ENCODE data around the gene SETX. TPM values are rescaled to one million over a fixed set of nuclear protein-coding genes. Genes with fewer than 3 reads are reported as not detected.

Gene SETX
- total and polyA plus RNA-seq, 12 donors: 16.9 to 35.1 (median 27.4) TPM

- WGBS, 2 donors: 97% methylated on average over 6 of the region's 6 CpGs
- no peak overlapping the region for H3K4me3 ChIP-seq
- ATAC-seq (no peak), DNase-seq (no peak)
- H3K36me3 ChIP-seq: peaks cover 0 to 100% (median 41%) of the 10 kb centered on the region in 9 donors
- peaks cover 0 to 4% (median 0%) of the 10 kb centered on the region in 9 donors for H3K4me1 ChIP-seq
- H3K27me3 ChIP-seq: no peaks in the 10 kb centered on the region
- TF ChIP-seq CTCF (IDR thresholded peaks at IDR 0.05): no peak
- intact Hi-C loops (cut with DNase I): no loop called here
- no peak overlapping the region for H3K27ac ChIP-seq
- H3K9me3 ChIP-seq: no peaks in the 10 kb centered on the region
Observed at GRCh38 chr9:132301521-132301920, 53.3 kb downstream of the SETX start.

GRCh38 chr9:132299221-132299620 lies 55.6 kb downstream of the SETX start:
- TF ChIP-seq CTCF (IDR thresholded peaks at IDR 0.05): no peak
- no peak for DNase-seq

GRCh38 chr9:132295181-132295580 lies 59.6 kb downstream of the SETX start:
- no peak for TF ChIP-seq CTCF (IDR thresholded peaks at IDR 0.05)
- Histone ChIP-seq H3K27ac (no peak overlapping the region), H3K27me3 (no peaks in the 10 kb centered on the region), H3K4me3 (no peak overlapping the region), H3K4me1 (peaks cover 0 to 4% (median 0%) of the 10 kb centered on the region in 9 donors), H3K9me3 (no peaks in the 10 kb centered on the region), H3K36me3 (peaks cover 0 to 100% (median 43%) of the 10 kb centered on the region in 9 donors)
- 95 to 97% methylated on average over 2 of the region's 2 CpGs for WGBS, 2 donors
- DNase-seq: no peak
- intact Hi-C loops (cut with DNase I): loop anchor here in 2 of 10 donors (10.0 kb wide), 2 partner anchors 50 to 100 kb away; no protein-coding TSS in a partner anchor
- no peak for ATAC-seq

More at GRCh38 chr9:132299221-132299620, 55.6 kb downstream of the SETX start:
- H3K27me3 ChIP-seq: no peaks in the 10 kb centered on the region
- no peaks in the 10 kb centered on the region for H3K9me3 ChIP-seq
- no peak overlapping the region for H3K27ac ChIP-seq
- ATAC-seq: no peak
- no peak overlapping the region for H3K4me3 ChIP-seq
- intact Hi-C loops (cut with DNase I): loop anchor here in 2 of 10 donors (10.0 kb wide), 2 partner anchors 46 to 96 kb away; no protein-coding TSS in a partner anchor
- H3K36me3 ChIP-seq: peaks cover 0 to 100% (median 50%) of the 10 kb centered on the region in 9 donors
- H3K4me1 ChIP-seq: peaks cover 0 to 4% (median 0%) of the 10 kb centered on the region in 9 donors

- Histone ChIP-seq H3K4me1 (peaks cover 1 to 15% (median 13%) of the 10 kb centered on the region in 9 donors), H3K9me3 (no peaks in the 10 kb centered on the region), H3K4me3 (no peak overlapping the region), H3K27me3 (no peaks in the 10 kb centered on the region), H3K36me3 (peaks cover 0 to 100% (median 36%) of the 10 kb centered on the region in 9 donors), H3K27ac (no peak overlapping the region)
- ATAC-seq: no peak
- 90 to 92% methylated on average over 13 of the region's 13 CpGs for WGBS, 2 donors
- no peak for TF ChIP-seq CTCF (IDR thresholded peaks at IDR 0.05)
- intact Hi-C loops (cut with DNase I): loop anchor here in 2 of 10 donors (10.0 kb wide), 2 partner anchors 52 to 102 kb away; no protein-coding TSS in a partner anchor
- DNase-seq: no peak
Observed at GRCh38 chr9:132293145-132293721, 61.6 kb downstream of the SETX start.
